NCI-H69 (cell line): Measurements from ENCODE around the gene APIP.
A peak's percentile ranks its signal among the peaks of the same experiment; 100 is the strongest.

Experiments
- DNase-seq: peaks from one replicate; lab custom pipeline; 2025; lab: John Stamatoyannopoulos, UW

Gene APIP

GRCh38 chr11:34887260-34887659, 28.9 kb downstream of the APIP start:
- DNase-seq = no peak

- DNase-seq = no peak
Measured at GRCh38 chr11:34886609-34887008, 29.6 kb downstream of the APIP start.

- DNase-seq = no peak
Measured at GRCh38 chr11:34881900-34882299, 34.3 kb downstream of the APIP start.

GRCh38 chr11:34877375-34877975, 38.7 kb downstream of the APIP start:
- no peak for DNase-seq

- DNase-seq = no peak
Measured at GRCh38 chr11:34874202-34874601, 42.0 kb downstream of the APIP start.

GRCh38 chr11:34870548-34871196, 45.5 kb downstream of the APIP start:
- DNase-seq = no peak

GRCh38 chr11:34869425-34869824, 46.8 kb downstream of the APIP start:
- DNase-seq = peak; percentile 52

GRCh38 chr11:34866375-34866774, 49.8 kb downstream of the APIP start:
- no peak for DNase-seq

- DNase-seq = no peak
Measured at GRCh38 chr11:34865261-34865660, 50.9 kb downstream of the APIP start.

- no peak for DNase-seq
Measured at GRCh38 chr11:34864424-34864823, 51.8 kb downstream of the APIP start.

GRCh38 chr11:34863048-34863447, 53.1 kb downstream of the APIP start:
- DNase-seq = no peak

- no peak for DNase-seq
Measured at GRCh38 chr11:34860518-34860917, 55.7 kb downstream of the APIP start.

GRCh38 chr11:34860034-34860433, 56.1 kb downstream of the APIP start:
- peak; percentile 20 for DNase-seq

- DNase-seq = no peak
Measured at GRCh38 chr11:34859496-34859895, 56.7 kb downstream of the APIP start.

GRCh38 chr11:34857463-34857862, 58.7 kb downstream of the APIP start:
- DNase-seq = no peak

GRCh38 chr11:34856251-34856650, 59.9 kb downstream of the APIP start:
- no peak for DNase-seq

- DNase-seq = peak; percentile 49
Measured at GRCh38 chr11:34855754-34856095, 60.5 kb downstream of the APIP start.

- DNase-seq = no peak
Measured at GRCh38 chr11:34855021-34855753, 61.0 kb downstream of the APIP start.

- no peak for DNase-seq
Measured at GRCh38 chr11:34851916-34852315, 64.3 kb downstream of the APIP start.

- DNase-seq = no peak
Measured at GRCh38 chr11:34850334-34850733, 65.8 kb downstream of the APIP start.

GRCh38 chr11:34846467-34846866, 69.7 kb downstream of the APIP start:
- no peak for DNase-seq

GRCh38 chr11:34844463-34845112, 71.6 kb downstream of the APIP start:
- no peak for DNase-seq

- DNase-seq = no peak
Measured at GRCh38 chr11:34843271-34843670, 72.9 kb downstream of the APIP start.
